ENCODE measurements around the gene SRGAP1. TPM values are rescaled to one million over a fixed set of nuclear protein-coding genes. Genes with fewer than 3 reads are reported as not detected.

The SRGAP1 gene
- total RNA-seq, 1 donor from 2014 or later: 9.7 TPM

- TF ChIP-seq CTCF (IDR thresholded peaks at IDR 0.05; ENCODE audit: unreplicated experiment): no peak
- H3K27me3 Mint-ChIP-seq (ENCODE audit: low read depth): no peaks in the 10 kb centered on the region
- peaks cover 8% of the 10 kb centered on the region for H3K36me3 Mint-ChIP-seq
- H3K4me1 Mint-ChIP-seq: no peaks in the 10 kb centered on the region
- H3K4me3 Mint-ChIP-seq: no peak overlapping the region
- peaks cover 9% of the 10 kb centered on the region for H3K9me3 Mint-ChIP-seq
- H3K27ac Mint-ChIP-seq: no peak overlapping the region
- DNase-seq (ENCODE audit: low spot score in 2 of 2, unreplicated experiment in 2 of 2): no peak
Observed at GRCh38 chr12:64001439-64001838, 156.9 kb downstream of the SRGAP1 start.

GRCh38 chr12:64004641-64005040 lies 160.1 kb downstream of the SRGAP1 start:
- TF ChIP-seq CTCF (IDR thresholded peaks at IDR 0.05; ENCODE audit: unreplicated experiment): no peak
- no peak for DNase-seq (ENCODE audit: low spot score in 2 of 2, unreplicated experiment in 2 of 2)
- Mint-ChIP-seq H3K4me1 (no peaks in the 10 kb centered on the region), H3K9me3 (peaks cover 18% of the 10 kb centered on the region), H3K36me3 (peaks cover 9% of the 10 kb centered on the region), H3K4me3 (no peak overlapping the region), H3K27me3 (ENCODE audit: low read depth) (no peaks in the 10 kb centered on the region), H3K27ac (no peak overlapping the region)

GRCh38 chr12:64006211-64006825 lies 161.8 kb downstream of the SRGAP1 start:
- Mint-ChIP-seq H3K9me3 (peaks cover 18% of the 10 kb centered on the region), H3K4me1 (no peaks in the 10 kb centered on the region), H3K27ac (no peak overlapping the region), H3K36me3 (peaks cover 9% of the 10 kb centered on the region), H3K27me3 (ENCODE audit: low read depth) (no peaks in the 10 kb centered on the region), H3K4me3 (no peak overlapping the region)
- no peak for TF ChIP-seq CTCF (IDR thresholded peaks at IDR 0.05; ENCODE audit: unreplicated experiment)
- DNase-seq (ENCODE audit: low spot score in 2 of 2, unreplicated experiment in 2 of 2): no peak

GRCh38 chr12:64007853-64008252 lies 163.4 kb downstream of the SRGAP1 start:
- TF ChIP-seq CTCF (IDR thresholded peaks at IDR 0.05; ENCODE audit: unreplicated experiment): no peak
- Mint-ChIP-seq H3K9me3 (peaks cover 18% of the 10 kb centered on the region), H3K27me3 (ENCODE audit: low read depth) (no peaks in the 10 kb centered on the region), H3K4me3 (no peak overlapping the region), H3K4me1 (no peaks in the 10 kb centered on the region), H3K36me3 (peaks cover 7% of the 10 kb centered on the region), H3K27ac (no peak overlapping the region)
- no peak for DNase-seq (ENCODE audit: low spot score in 2 of 2, unreplicated experiment in 2 of 2)

GRCh38 chr12:64008596-64008995 lies 164.1 kb downstream of the SRGAP1 start:
- no peak for DNase-seq (ENCODE audit: low spot score in 2 of 2, unreplicated experiment in 2 of 2)
- no peak for TF ChIP-seq CTCF (IDR thresholded peaks at IDR 0.05; ENCODE audit: unreplicated experiment)
- Mint-ChIP-seq H3K27ac (no peak overlapping the region), H3K27me3 (ENCODE audit: low read depth) (no peaks in the 10 kb centered on the region), H3K4me3 (no peak overlapping the region), H3K9me3 (peaks cover 18% of the 10 kb centered on the region), H3K4me1 (no peaks in the 10 kb centered on the region), H3K36me3 (peaks cover 7% of the 10 kb centered on the region)

Measured in mesothelial cell of epicardium (in vitro differentiated cells).